GM18505 (cell line): ENCODE data around the gene ARSB.

Source experiments
- ATAC-seq: cut with Tn5 transposase; IDR thresholded peaks from one replicate; pipeline ENCODE4 v1.9.1; 2021; ENCODE audit not compliant: unreplicated experiment
- POLR2A ChIP-seq: IDR thresholded peaks from 4 replicates; pipeline ENCODE4 v1.6.1; 2011; ENCODE audit warnings: borderline replicate concordance; ENCODE audit not compliant: insufficient read depth, insufficient read length; ENCODE audit errors: extremely low read depth

Gene ARSB

GRCh38 chr5:78801413-78801812 lies 183.7 kb downstream of the ARSB start:
- ATAC-seq: no peak
- TF ChIP-seq POLR2A: no peak

GRCh38 chr5:78799266-78800017 lies 185.7 kb downstream of the ARSB start:
- ATAC-seq: no peak
- no peak for TF ChIP-seq POLR2A

- ATAC-seq: no peak
- no peak for TF ChIP-seq POLR2A
Measured at GRCh38 chr5:78798673-78799029, 186.5 kb downstream of the ARSB start.

GRCh38 chr5:78797936-78798672 lies 187.0 kb downstream of the ARSB start:
- TF ChIP-seq POLR2A: no peak

GRCh38 chr5:78795757-78796156 lies 189.4 kb downstream of the ARSB start:
- ATAC-seq: no peak

More at GRCh38 chr5:78797936-78798672, 187.0 kb downstream of the ARSB start:
- no peak for ATAC-seq

GRCh38 chr5:78794693-78795215 lies 190.4 kb downstream of the ARSB start:
- no peak for ATAC-seq
- TF ChIP-seq POLR2A: no peak

More at GRCh38 chr5:78795757-78796156, 189.4 kb downstream of the ARSB start:
- TF ChIP-seq POLR2A: no peak

GRCh38 chr5:78793907-78794662 lies 191.0 kb downstream of the ARSB start:
- TF ChIP-seq POLR2A: no peak
- ATAC-seq: no peak

GRCh38 chr5:78792345-78793055 lies 192.6 kb downstream of the ARSB start:
- peak; percentile 52 for ATAC-seq
- TF ChIP-seq POLR2A: no peak

- no peak for TF ChIP-seq POLR2A
- no peak for ATAC-seq
Measured at GRCh38 chr5:78791501-78792100, 193.5 kb downstream of the ARSB start.

- TF ChIP-seq POLR2A: no peak
- no peak for ATAC-seq
Measured at GRCh38 chr5:78787783-78788182, 197.3 kb downstream of the ARSB start.

- TF ChIP-seq POLR2A: no peak
- ATAC-seq: no peak
Measured at GRCh38 chr5:78785454-78785853, 199.7 kb downstream of the ARSB start.

- ATAC-seq: no peak
- TF ChIP-seq POLR2A: no peak
Measured at GRCh38 chr5:78783434-78784130, 201.5 kb downstream of the ARSB start.
